Activated CD8-positive, alpha-beta memory T cell treated with anti-CD3 and anti-CD28 coated beads, Interleukin-2, amount 50 U/mL, for 1 hour (primary cell): ENCODE results near the gene SLC4A4.

ENCODE experiments used
- DNase-seq: peaks from one replicate; pipeline ENCODE4 v3.0.0-alpha.2; 2020; ENCODE audit errors: extremely low read depth

SLC4A4 gene

DNA sequence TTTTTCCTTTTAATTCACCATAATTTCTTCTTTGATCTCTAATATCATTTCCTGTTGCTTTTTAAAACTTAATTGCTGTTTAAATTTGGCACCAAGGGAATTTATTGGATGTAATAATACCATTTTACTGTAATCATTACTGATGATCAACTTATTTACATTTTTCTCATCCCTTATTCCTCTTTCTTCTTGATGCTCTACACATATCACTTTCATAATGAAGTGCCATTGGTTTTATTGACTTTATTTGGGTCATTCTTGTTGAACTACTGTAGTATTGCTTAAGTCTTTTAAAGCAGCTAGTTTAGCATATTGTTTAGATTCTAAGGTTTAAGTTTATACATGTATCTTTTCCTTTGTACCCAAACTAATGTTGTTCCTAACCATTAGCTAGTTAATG is 130.7 kb downstream of the SLC4A4 start:
- no peak for DNase-seq

GRCh38 chr4:71470524-71470923 is 131.7 kb downstream of the SLC4A4 start:
- DNase-seq: no peak

GRCh38 chr4:71472946-71473345 is 134.1 kb downstream of the SLC4A4 start:
- DNase-seq: no peak

DNA sequence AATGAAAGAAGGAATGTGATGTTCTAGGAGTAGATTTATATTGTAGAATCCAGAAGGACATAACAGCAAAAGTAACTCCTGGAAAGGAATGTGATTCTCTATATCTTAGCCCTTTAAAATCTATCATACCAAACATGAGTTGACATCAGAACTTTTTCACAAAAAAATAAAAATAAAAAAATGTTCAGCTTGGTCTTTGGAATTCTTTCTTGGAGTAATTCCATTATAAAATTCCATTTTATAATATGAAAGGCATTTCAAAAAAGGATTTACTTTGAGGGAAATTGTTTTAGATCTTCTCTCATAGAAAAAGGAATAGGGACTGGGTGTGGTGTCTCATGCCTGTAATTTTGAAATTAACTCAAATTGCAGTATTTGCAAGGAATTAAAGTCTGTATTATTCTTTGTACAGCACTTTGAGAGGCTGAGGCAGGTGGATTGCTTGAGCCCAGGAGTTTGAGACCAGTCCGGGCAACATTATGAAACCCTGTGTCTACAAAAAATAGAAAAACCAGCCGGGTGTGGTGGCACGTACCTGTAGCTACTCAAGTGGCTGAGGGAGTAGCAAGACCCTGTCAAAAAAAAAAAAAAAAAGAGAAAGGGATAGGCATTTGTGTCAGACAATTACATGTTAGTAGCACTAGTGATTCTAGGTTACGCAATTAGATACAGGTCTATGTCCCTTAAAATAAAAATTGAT is 134.9 kb downstream of the SLC4A4 start:
- DNase-seq: no peak

DNA sequence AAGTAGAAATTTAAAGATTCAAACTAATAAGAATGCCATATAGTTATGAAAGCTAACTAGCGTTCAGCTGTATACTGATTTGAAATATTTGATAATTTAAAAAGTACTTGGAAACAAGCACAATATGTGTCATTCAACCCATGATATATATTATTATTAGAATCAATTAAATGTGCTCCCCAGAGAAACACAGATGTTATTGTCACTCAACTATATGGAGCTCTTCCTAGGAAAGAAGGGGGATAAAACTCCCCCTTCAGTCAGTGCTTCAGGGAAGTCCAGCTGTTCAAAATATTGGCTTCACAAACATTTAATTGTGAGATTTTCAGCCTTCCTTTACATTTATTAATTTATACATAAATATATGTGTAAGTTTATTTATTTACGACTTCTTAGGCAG is 135.9 kb downstream of the SLC4A4 start:
- DNase-seq: no peak

- no peak for DNase-seq
These were observed 137.4 kb downstream of the SLC4A4 start for GRCh38 chr4:71476240-71476639.

GRCh38 chr4:71486550-71487343 is 147.9 kb downstream of the SLC4A4 start:
- no peak for DNase-seq

DNA sequence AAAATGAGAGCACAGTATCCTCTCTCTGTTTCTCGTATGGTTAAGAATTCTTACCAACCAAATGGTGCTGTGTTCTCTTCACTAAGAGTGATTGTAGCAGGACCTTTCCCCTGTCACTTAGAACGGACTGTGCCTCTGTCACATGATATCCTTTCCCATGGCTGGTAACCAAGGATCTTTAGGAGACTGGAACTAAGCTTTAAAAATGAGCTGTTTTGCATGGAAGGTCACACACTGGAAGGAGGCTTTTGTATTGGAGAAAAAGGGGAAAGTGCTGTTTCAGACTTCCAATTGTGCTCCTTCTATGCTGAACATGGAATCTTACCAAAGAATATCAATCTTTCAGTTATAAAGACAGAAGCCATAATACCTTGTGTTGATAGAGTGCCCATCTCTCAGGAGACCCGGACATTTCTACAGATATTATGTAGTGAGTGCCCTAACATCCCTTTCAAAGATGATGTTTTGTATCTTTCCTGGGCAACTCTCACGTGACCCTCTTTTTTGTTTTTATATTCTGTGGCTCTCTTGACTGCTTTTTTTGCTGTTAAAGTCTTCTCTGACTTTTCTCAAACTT is 148.6 kb downstream of the SLC4A4 start:
- DNase-seq: no peak

GRCh38 chr4:71494539-71494938 is 155.7 kb downstream of the SLC4A4 start:
- DNase-seq: no peak

DNA sequence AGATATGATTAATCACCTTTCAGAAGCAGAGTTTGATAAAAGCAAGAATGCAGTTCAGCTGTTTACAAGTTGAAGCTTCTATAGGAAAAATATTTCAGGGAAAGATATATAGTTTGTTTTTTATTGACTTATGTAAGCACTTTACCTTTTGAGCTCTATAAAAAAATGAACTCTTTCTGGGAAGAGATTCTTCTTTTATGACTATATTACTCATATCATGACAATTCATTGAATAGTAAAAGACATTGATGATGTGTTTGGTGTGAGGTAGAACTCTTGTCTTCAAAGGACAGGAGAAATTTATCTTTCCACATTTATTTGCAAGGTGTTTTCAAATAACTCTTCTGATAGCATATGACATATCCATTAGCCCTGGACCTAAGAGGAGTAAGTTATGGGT is 156.6 kb downstream of the SLC4A4 start:
- no peak for DNase-seq

GRCh38 chr4:71497078-71497477 is 158.3 kb downstream of the SLC4A4 start:
- DNase-seq: no peak

DNA sequence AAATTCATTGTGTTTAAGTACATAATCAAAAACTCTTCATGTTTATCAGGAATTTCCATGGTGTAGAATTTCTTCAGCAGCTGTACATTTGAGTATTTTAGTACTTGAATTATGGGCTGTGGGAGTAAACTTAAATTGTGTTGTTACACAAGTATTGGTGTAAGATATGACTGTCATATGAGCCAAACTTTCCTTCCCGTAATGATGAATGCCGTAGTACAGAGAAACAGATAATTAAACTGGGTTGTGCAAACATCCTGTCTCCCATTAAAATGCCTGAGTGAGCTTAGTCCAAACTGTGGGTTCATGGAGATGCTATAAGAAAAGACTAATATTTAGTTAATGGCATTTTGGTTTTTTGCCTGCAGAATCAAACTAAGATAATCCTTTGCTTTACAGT is 159.2 kb downstream of the SLC4A4 start:
- no peak for DNase-seq

- DNase-seq: no peak
These were observed 159.8 kb downstream of the SLC4A4 start for GRCh38 chr4:71498625-71499024.

DNA sequence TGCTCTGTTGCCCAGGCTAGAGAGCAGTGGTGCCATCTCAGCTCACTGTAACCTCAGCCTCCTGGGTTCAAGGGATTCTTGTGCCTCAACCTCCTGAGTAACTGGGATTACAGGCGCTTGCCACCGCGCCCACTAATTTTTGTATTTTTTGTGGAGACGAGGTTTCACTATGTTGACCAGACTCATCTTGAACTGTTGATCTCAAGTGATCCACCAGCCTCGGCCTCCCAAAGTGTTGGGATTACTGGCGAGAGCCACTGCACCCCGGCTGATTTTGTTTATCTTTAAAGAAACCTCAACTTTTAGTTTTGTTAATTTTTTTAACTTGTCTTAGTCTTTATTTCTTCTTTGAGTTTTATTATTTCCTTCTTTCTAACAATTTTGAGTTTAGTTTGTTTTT is 163.2 kb downstream of the SLC4A4 start:
- DNase-seq: no peak

DNA sequence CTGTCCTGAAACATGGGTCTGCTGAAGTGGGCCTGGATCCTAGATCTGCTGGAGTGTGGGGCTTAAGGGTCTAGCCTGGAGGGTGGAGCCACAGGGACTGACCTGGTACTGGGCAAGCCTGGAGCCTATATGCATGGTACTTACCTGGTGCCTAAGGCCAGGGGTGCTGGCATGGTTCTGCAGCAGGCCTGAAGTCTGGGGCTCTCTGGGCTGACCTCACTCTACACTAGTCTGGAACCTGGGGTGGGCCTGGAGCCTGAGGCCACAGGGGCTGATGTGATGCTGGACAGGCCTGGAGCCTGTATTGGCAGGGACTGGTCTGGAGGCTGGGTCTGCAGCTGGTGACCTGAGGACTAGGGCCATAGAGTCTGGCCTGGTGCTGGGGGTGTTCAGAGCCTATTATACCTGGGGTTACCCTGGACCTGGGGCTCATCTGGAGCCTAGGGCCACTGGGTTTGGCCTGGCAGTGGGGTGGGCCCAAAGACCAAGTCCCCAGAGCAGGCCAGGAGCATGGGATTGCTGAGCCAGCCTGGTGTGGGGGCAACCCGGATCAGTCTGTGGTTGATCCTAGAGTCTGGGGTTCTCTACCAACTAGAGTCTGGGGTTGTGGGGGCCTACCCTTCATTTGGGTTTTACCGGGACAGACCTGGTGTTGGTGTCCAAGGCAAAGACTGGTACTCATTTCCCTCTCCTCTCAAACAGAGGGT is 179.6 kb downstream of the SLC4A4 start:
- no peak for DNase-seq

- no peak for DNase-seq
These were observed 181.5 kb downstream of the SLC4A4 start for GRCh38 chr4:71520308-71520707.

DNA sequence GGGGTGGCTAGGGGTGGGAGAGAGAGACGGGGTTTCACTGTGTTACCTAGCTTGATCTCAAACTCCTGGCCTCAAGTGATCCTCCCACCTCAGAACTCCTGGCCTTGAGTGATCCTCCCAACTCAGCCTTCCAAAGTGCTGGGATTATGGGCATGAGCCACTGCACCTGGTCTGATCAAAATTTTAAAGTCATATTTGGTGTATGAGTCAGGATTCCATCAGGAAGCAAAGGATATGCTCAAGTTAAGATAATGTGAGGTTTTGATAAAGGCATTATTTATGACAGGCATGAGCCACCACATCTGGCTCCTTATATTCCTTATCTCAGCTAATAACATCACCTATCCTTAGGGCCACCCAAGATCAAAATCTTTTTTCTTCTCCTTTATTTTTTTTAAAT is 182.0 kb downstream of the SLC4A4 start:
- no peak for DNase-seq

- DNase-seq: no peak
These were observed 185.9 kb downstream of the SLC4A4 start for GRCh38 chr4:71524756-71525155.

GRCh38 chr4:71526637-71527406 is 188.0 kb downstream of the SLC4A4 start:
- no peak for DNase-seq

GRCh38 chr4:71532407-71532806 is 193.6 kb downstream of the SLC4A4 start:
- DNase-seq: no peak

- DNase-seq: no peak
These were observed 194.3 kb downstream of the SLC4A4 start for GRCh38 chr4:71533121-71533520.
